Measurements from ENCODE around the gene BANP.

GRCh38 chr16:87993901-87994300 lies 42.7 kb downstream of the BANP start:
- TF ChIP-seq, protein P1, sequence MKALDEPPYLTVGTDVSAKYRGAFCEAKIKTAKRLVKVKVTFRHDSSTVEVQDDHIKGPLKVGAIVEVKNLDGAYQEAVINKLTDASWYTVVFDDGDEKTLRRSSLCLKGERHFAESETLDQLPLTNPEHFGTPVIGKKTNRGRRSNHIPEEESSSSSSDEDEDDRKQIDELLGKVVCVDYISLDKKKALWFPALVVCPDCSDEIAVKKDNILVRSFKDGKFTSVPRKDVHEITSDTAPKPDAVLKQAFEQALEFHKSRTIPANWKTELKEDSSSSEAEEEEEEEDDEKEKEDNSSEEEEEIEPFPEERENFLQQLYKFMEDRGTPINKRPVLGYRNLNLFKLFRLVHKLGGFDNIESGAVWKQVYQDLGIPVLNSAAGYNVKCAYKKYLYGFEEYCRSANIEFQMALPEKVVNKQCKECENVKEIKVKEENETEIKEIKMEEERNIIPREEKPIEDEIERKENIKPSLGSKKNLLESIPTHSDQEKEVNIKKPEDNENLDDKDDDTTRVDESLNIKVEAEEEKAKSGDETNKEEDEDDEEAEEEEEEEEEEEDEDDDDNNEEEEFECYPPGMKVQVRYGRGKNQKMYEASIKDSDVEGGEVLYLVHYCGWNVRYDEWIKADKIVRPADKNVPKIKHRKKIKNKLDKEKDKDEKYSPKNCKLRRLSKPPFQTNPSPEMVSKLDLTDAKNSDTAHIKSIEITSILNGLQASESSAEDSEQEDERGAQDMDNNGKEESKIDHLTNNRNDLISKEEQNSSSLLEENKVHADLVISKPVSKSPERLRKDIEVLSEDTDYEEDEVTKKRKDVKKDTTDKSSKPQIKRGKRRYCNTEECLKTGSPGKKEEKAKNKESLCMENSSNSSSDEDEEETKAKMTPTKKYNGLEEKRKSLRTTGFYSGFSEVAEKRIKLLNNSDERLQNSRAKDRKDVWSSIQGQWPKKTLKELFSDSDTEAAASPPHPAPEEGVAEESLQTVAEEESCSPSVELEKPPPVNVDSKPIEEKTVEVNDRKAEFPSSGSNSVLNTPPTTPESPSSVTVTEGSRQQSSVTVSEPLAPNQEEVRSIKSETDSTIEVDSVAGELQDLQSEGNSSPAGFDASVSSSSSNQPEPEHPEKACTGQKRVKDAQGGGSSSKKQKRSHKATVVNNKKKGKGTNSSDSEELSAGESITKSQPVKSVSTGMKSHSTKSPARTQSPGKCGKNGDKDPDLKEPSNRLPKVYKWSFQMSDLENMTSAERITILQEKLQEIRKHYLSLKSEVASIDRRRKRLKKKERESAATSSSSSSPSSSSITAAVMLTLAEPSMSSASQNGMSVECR (CRISPR knock-in tag; IDR thresholded peaks at IDR 0.05; ENCODE audit: borderline replicate concordance) = no peak
- no peak for TF ChIP-seq SMAD4 (CRISPR knock-in tag; IDR thresholded peaks at IDR 0.05)

Measured in WTC11 (cell line).